Nephron progenitor cell (in vitro differentiated cells): Measurements from ENCODE around the gene ZFP2.

Source experiments
- DNase-seq: peaks from one replicate; pipeline ENCODE4 v3.0.0; 2021
- H3K27ac Mint-ChIP-seq: 2 replicates; pipeline ENCODE4 v1.8.0; 2021; ENCODE audit warnings: mild to moderate bottlenecking, moderate library complexity, mixed read lengths
- H3K27me3 Mint-ChIP-seq: 2 replicates; pipeline ENCODE4 v1.8.0; 2021; ENCODE audit warnings: mild to moderate bottlenecking, low read depth, mixed read lengths; ENCODE audit not compliant: poor library complexity
- H3K36me3 Mint-ChIP-seq: 2 replicates; pipeline ENCODE4 v1.8.0; 2021; ENCODE audit warnings: low read depth, mixed read lengths
- H3K4me1 Mint-ChIP-seq: 2 replicates; pipeline ENCODE4 v1.8.0; 2021; ENCODE audit warnings: mixed read lengths
- H3K4me3 Mint-ChIP-seq: 2 replicates; pipeline ENCODE4 v1.8.0; 2021; ENCODE audit warnings: mild to moderate bottlenecking, moderate library complexity, mixed read lengths
- H3K9me3 Mint-ChIP-seq: 2 replicates; pipeline ENCODE4 v1.8.0; 2021; ENCODE audit warnings: mild to moderate bottlenecking, moderate library complexity, mixed read lengths
- TF ChIP-seq, protein P1 (sequence below): fragments of 200-600 bp; sonication (generic); IDR thresholded peaks from 2 replicates; pipeline ENCODE4 v1.5.0; 2021; ENCODE audit warnings: antibody characterized with exemption

ZFP2 gene

DNA sequence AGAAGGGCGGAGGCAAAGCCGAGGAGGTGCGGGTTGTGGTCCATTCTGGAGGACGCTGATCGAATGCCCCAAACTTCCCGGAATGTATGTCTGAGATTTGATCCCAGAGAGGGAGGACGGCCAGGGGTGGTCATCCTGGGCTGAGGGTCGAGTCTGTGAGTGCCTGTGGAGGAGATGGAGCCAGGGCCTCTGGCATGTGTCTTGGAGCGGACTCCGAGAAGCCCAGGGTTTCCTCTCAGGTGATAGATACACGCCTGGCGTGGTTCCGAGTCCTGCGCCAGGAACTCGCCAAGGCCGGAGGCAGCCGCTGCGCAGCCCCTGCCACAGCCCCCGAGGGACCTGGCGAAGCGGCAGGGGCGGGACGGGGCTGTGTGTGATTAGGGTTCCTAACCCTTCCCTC lies 45.6 kb downstream of the ZFP2 start:
- H3K4me1 Mint-ChIP-seq, result no peaks in the 10 kb centered on the region
- TF ChIP-seq, protein P1, sequence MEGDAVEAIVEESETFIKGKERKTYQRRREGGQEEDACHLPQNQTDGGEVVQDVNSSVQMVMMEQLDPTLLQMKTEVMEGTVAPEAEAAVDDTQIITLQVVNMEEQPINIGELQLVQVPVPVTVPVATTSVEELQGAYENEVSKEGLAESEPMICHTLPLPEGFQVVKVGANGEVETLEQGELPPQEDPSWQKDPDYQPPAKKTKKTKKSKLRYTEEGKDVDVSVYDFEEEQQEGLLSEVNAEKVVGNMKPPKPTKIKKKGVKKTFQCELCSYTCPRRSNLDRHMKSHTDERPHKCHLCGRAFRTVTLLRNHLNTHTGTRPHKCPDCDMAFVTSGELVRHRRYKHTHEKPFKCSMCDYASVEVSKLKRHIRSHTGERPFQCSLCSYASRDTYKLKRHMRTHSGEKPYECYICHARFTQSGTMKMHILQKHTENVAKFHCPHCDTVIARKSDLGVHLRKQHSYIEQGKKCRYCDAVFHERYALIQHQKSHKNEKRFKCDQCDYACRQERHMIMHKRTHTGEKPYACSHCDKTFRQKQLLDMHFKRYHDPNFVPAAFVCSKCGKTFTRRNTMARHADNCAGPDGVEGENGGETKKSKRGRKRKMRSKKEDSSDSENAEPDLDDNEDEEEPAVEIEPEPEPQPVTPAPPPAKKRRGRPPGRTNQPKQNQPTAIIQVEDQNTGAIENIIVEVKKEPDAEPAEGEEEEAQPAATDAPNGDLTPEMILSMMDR, result no peak
- peaks cover 17% of the 10 kb centered on the region for H3K36me3 Mint-ChIP-seq
- H3K9me3 Mint-ChIP-seq, result peaks cover 97% of the 10 kb centered on the region
- H3K27me3 Mint-ChIP-seq, result peaks cover 6% of the 10 kb centered on the region
- no peak overlapping the region for H3K27ac Mint-ChIP-seq
- H3K4me3 Mint-ChIP-seq, result peak overlapping the region; percentile 50
- no peak for DNase-seq

DNA sequence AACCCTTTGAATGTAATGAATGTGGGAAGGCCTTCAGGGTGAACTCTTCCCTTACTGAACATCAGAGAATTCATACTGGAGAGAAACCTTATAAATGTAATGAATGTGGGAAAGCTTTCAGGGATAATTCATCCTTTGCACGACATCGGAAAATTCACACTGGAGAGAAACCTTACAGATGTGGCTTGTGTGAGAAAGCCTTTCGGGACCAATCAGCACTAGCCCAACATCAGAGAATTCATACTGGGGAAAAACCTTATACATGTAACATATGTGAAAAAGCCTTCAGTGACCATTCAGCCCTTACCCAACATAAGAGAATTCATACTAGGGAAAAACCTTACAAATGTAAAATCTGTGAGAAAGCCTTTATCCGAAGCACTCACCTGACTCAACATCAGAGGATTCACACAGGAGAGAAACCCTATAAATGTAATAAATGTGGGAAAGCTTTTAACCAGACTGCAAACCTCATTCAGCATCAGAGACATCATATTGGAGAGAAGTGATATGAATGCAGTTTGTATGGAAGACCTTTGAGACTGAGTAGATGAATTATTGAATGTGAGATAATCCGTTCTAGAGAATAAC lies 69.8 kb downstream of the ZFP2 start:
- H3K27ac Mint-ChIP-seq, result no peak overlapping the region
- H3K4me3 Mint-ChIP-seq, result no peak overlapping the region
- no peak for DNase-seq
- H3K27me3 Mint-ChIP-seq, result peaks cover 6% of the 10 kb centered on the region
- H3K9me3 Mint-ChIP-seq, result peaks cover 98% of the 10 kb centered on the region
- H3K36me3 Mint-ChIP-seq, result peaks cover 27% of the 10 kb centered on the region
- TF ChIP-seq, protein P1, result no peak
- no peaks in the 10 kb centered on the region for H3K4me1 Mint-ChIP-seq

DNA sequence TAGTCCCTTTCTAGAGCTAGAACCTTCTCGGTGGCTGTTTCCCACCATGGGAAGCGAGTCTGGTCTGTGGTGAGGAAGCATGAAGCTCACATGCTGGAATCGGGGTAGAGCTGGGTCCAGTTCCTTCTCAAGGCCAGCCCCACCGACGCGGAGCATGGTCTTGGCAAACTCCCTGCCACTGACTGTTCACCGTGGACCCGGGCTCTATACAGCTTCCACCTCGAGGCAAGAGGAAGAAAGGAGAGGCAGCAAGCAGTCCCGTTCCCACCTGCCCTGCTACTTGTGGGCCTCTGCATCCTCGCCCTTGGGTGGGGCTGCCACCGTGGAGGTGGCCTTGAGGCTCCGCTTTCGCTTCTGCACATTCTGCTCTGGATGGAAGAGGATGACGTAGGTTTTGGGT lies 85.7 kb downstream of the ZFP2 start:
- DNase-seq, result no peak
- TF ChIP-seq, protein P1, result no peak
- Mint-ChIP-seq H3K36me3 (no peaks in the 10 kb centered on the region), H3K27ac (no peak overlapping the region), H3K27me3 (no peaks in the 10 kb centered on the region), H3K9me3 (peaks cover 97% of the 10 kb centered on the region), H3K4me3 (no peak overlapping the region), H3K4me1 (no peaks in the 10 kb centered on the region)
